ENCODE results near the gene LARGE1.
"Not testable (repeated sequence)": the region's sequence is repeated elsewhere in the genome, so short reads cannot be mapped to it uniquely, and the experiment has no call there.

The LARGE1 gene

GRCh38 chr22:33866511-33866910 lies 53.8 kb downstream of the LARGE1 start:
- DNase-seq, result no peak
- in situ Hi-C loops (cut with HindIII; ENCODE audit: low pct_ligation_motif_present, low pct_unique_long_range_greater_than_20kb, low sequenced_read_pairs), result no loop called here

- no peak for DNase-seq
- in situ Hi-C loops (cut with HindIII; ENCODE audit: low pct_ligation_motif_present, low pct_unique_long_range_greater_than_20kb, low sequenced_read_pairs), result no loop called here
Observed at GRCh38 chr22:33865996-33866395, 54.3 kb downstream of the LARGE1 start.

GRCh38 chr22:33865248-33865647 lies 55.0 kb downstream of the LARGE1 start:
- no peak for DNase-seq
- in situ Hi-C loops (cut with HindIII; ENCODE audit: low pct_ligation_motif_present, low pct_unique_long_range_greater_than_20kb, low sequenced_read_pairs), result no loop called here

GRCh38 chr22:33864723-33865130 lies 55.5 kb downstream of the LARGE1 start:
- in situ Hi-C loops (cut with HindIII; ENCODE audit: low pct_ligation_motif_present, low pct_unique_long_range_greater_than_20kb, low sequenced_read_pairs), result no loop called here
- no peak for DNase-seq

- in situ Hi-C loops (cut with HindIII; ENCODE audit: low pct_ligation_motif_present, low pct_unique_long_range_greater_than_20kb, low sequenced_read_pairs), result no loop called here
- no peak for DNase-seq
Observed at GRCh38 chr22:33861216-33861875, 58.9 kb downstream of the LARGE1 start.

- no peak for DNase-seq
- in situ Hi-C loops (cut with HindIII; ENCODE audit: low pct_ligation_motif_present, low pct_unique_long_range_greater_than_20kb, low sequenced_read_pairs), result no loop called here
Observed at GRCh38 chr22:33860386-33860785, 59.9 kb downstream of the LARGE1 start.

- no peak for DNase-seq
- in situ Hi-C loops (cut with HindIII; ENCODE audit: low pct_ligation_motif_present, low pct_unique_long_range_greater_than_20kb, low sequenced_read_pairs), result no loop called here
Observed at GRCh38 chr22:33859311-33859710, 61.0 kb downstream of the LARGE1 start.

GRCh38 chr22:33858653-33859052 lies 61.6 kb downstream of the LARGE1 start:
- in situ Hi-C loops (cut with HindIII; ENCODE audit: low pct_ligation_motif_present, low pct_unique_long_range_greater_than_20kb, low sequenced_read_pairs); DNase-seq: not testable (repeated sequence)

GRCh38 chr22:33857767-33858166 lies 62.5 kb downstream of the LARGE1 start:
- in situ Hi-C loops (cut with HindIII; ENCODE audit: low pct_ligation_motif_present, low pct_unique_long_range_greater_than_20kb, low sequenced_read_pairs); DNase-seq: not testable (repeated sequence)

GRCh38 chr22:33854724-33855123 lies 65.6 kb downstream of the LARGE1 start:
- in situ Hi-C loops (cut with HindIII; ENCODE audit: low pct_ligation_motif_present, low pct_unique_long_range_greater_than_20kb, low sequenced_read_pairs), result no loop called here
- DNase-seq, result no peak

GRCh38 chr22:33853200-33854097 lies 66.8 kb downstream of the LARGE1 start:
- DNase-seq, result peak; percentile 75
- in situ Hi-C loops (cut with HindIII; ENCODE audit: low pct_ligation_motif_present, low pct_unique_long_range_greater_than_20kb, low sequenced_read_pairs), result no loop called here

GRCh38 chr22:33851821-33852384 lies 68.4 kb downstream of the LARGE1 start:
- in situ Hi-C loops (cut with HindIII; ENCODE audit: low pct_ligation_motif_present, low pct_unique_long_range_greater_than_20kb, low sequenced_read_pairs), result no loop called here
- DNase-seq, result no peak

GRCh38 chr22:33851240-33851639 lies 69.0 kb downstream of the LARGE1 start:
- in situ Hi-C loops (cut with HindIII; ENCODE audit: low pct_ligation_motif_present, low pct_unique_long_range_greater_than_20kb, low sequenced_read_pairs), result no loop called here

GRCh38 chr22:33850724-33851123 lies 69.6 kb downstream of the LARGE1 start:
- no peak for DNase-seq
- in situ Hi-C loops (cut with HindIII; ENCODE audit: low pct_ligation_motif_present, low pct_unique_long_range_greater_than_20kb, low sequenced_read_pairs), result no loop called here

More at GRCh38 chr22:33851240-33851639, 69.0 kb downstream of the LARGE1 start:
- no peak for DNase-seq

- no peak for DNase-seq
- in situ Hi-C loops (cut with HindIII; ENCODE audit: low pct_ligation_motif_present, low pct_unique_long_range_greater_than_20kb, low sequenced_read_pairs), result no loop called here
Observed at GRCh38 chr22:33850193-33850592, 70.1 kb downstream of the LARGE1 start.

GRCh38 chr22:33848251-33848650 lies 72.0 kb downstream of the LARGE1 start:
- in situ Hi-C loops (cut with HindIII; ENCODE audit: low pct_ligation_motif_present, low pct_unique_long_range_greater_than_20kb, low sequenced_read_pairs), result no loop called here
- no peak for DNase-seq

GRCh38 chr22:33844273-33844672 lies 76.0 kb downstream of the LARGE1 start:
- in situ Hi-C loops (cut with HindIII; ENCODE audit: low pct_ligation_motif_present, low pct_unique_long_range_greater_than_20kb, low sequenced_read_pairs), result no loop called here
- DNase-seq, result no peak

- in situ Hi-C loops (cut with HindIII; ENCODE audit: low pct_ligation_motif_present, low pct_unique_long_range_greater_than_20kb, low sequenced_read_pairs), result no loop called here
- no peak for DNase-seq
Observed at GRCh38 chr22:33842421-33843094, 77.7 kb downstream of the LARGE1 start.

- in situ Hi-C loops (cut with HindIII; ENCODE audit: low pct_ligation_motif_present, low pct_unique_long_range_greater_than_20kb, low sequenced_read_pairs), result no loop called here
- no peak for DNase-seq
Observed at GRCh38 chr22:33842006-33842354, 78.3 kb downstream of the LARGE1 start.
